Tibial nerve (tissue), 4 donors: ENCODE results near the gene CTNNA3. TPM values are rescaled to one million over a fixed set of nuclear protein-coding genes. Genes with fewer than 3 reads are reported as not detected.

Experiments used
- DNase-seq, 2 donors: peaks; one replicate each; pipeline ENCODE4 v3.0.0-alpha.2; 2019; ENCODE audit warnings: low spot score in 2 of 2
- H3K27ac ChIP-seq, 4 donors: fragments of 200-600 bp; sonication (generic) in 3 of 4; one replicate each; pipeline ENCODE4 v1.5.1; 2017 to 2019; ENCODE audit warnings: mild to moderate bottlenecking in 1 of 4
- H3K27me3 ChIP-seq, 2 donors: fragments of 200-600 bp; sonication (generic) in 1 of 2; one replicate each; pipeline versions ENCODE4 v1.5.1 to v1.6.0; 2017 to 2019
- H3K36me3 ChIP-seq, 3 donors: fragments of 200-600 bp; sonication (generic); one replicate each; pipeline ENCODE4 v1.5.1; 2018 to 2019
- H3K4me1 ChIP-seq, 4 donors: fragments of 200-600 bp; sonication (generic) in 3 of 4; one replicate each; pipeline ENCODE4 v1.5.1; 2017 to 2019
- H3K4me3 ChIP-seq, 4 donors: fragments of 200-600 bp; sonication (generic) in 3 of 4; one replicate each; pipeline ENCODE4 v1.5.1; 2017 to 2019; ENCODE audit warnings: mild to moderate bottlenecking in 1 of 4, moderate library complexity in 1 of 4
- H3K9me3 ChIP-seq, 4 donors: fragments of 200-600 bp; sonication (generic) in 3 of 4; one replicate each; pipeline ENCODE4 v1.5.1; 2017 to 2019
- EP300 ChIP-seq, 2 donors: sonication (generic); formaldehyde crosslinking; IDR thresholded peaks; one replicate each; pipeline ENCODE4 v1.6.1; 2017; ENCODE audit warnings: antibody characterized with exemption in 2 of 2, mild to moderate bottlenecking in 1 of 2
- POLR2A ChIP-seq, 2 donors: fragments of 450-650 bp; IDR thresholded peaks; one replicate each; pipeline ENCODE4 v1.6.1; 2017; ENCODE audit warnings: antibody characterized with exemption in 2 of 2, mild to moderate bottlenecking in 2 of 2, moderate library complexity in 2 of 2
- WGBS, 2 donors: methylation state at CpG; one replicate each; pipeline ENCODE4 v1.1.5; 2018; 5-methylcytosine and 5-hydroxymethylcytosine counted together
- total RNA-seq, 4 donors: library from RNA; depleted of rRNA; stranded (reverse); fragments of >200 nt; gene quantifications; one replicate each; pipeline ENCODE4 v1.1.0, GENCODE V29; 2016
- TF ChIP-seq, protein P1 (sequence below), 5 experiments: fragments of 200-600 bp in 3 of 5; fragments of 450-650 bp in 2 of 5; sonication (generic) in 3 of 5; IDR thresholded peaks; one replicate each; pipeline ENCODE4 v1.5.1; 2016 to 2019; ENCODE audit warnings: antibody characterized with exemption in 5 of 5, mild to moderate bottlenecking in 3 of 5, moderate library complexity in 2 of 5

CTNNA3 gene
- total RNA-seq, 4 donors from 2014 or later = 15.9 to 36.1 (median 23.1) TPM

DNA sequence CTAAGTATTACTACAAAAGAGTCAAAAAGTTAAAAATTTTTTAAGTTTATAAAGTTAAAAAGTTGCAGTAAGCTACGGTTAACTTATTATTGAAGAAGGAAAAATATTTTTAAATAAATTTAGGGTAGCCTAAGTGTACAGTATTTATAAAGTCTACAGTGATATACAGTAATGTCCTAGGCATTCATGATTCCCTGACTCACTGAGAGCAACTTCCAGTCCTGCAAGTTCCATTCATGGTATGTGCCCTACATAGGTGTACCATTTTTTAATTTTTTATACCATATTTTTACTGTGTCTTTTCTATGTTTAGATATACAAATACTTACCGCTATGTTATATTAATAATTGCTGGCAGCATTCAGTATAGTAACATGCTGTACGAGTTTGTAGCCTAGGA, 92.3 kb downstream of the CTNNA3 start:
- H3K27ac ChIP-seq = no peak overlapping the region
- H3K4me1 ChIP-seq = no peaks in the 10 kb centered on the region
- H3K4me3 ChIP-seq = no peak overlapping the region
- DNase-seq = no peak
- TF ChIP-seq EP300 (IDR thresholded peaks at IDR 0.05) = no peak
- TF ChIP-seq, protein P1, sequence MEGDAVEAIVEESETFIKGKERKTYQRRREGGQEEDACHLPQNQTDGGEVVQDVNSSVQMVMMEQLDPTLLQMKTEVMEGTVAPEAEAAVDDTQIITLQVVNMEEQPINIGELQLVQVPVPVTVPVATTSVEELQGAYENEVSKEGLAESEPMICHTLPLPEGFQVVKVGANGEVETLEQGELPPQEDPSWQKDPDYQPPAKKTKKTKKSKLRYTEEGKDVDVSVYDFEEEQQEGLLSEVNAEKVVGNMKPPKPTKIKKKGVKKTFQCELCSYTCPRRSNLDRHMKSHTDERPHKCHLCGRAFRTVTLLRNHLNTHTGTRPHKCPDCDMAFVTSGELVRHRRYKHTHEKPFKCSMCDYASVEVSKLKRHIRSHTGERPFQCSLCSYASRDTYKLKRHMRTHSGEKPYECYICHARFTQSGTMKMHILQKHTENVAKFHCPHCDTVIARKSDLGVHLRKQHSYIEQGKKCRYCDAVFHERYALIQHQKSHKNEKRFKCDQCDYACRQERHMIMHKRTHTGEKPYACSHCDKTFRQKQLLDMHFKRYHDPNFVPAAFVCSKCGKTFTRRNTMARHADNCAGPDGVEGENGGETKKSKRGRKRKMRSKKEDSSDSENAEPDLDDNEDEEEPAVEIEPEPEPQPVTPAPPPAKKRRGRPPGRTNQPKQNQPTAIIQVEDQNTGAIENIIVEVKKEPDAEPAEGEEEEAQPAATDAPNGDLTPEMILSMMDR (IDR thresholded peaks at IDR 0.05) = no peak
- no peak for TF ChIP-seq POLR2A (IDR thresholded peaks at IDR 0.05)
- WGBS, 2 donors = 91% methylated on average over 3 of the region's 3 CpGs
- H3K36me3 ChIP-seq = no peaks in the 10 kb centered on the region
- H3K27me3 ChIP-seq = no peaks in the 10 kb centered on the region
- H3K9me3 ChIP-seq = no peaks in the 10 kb centered on the region

DNA sequence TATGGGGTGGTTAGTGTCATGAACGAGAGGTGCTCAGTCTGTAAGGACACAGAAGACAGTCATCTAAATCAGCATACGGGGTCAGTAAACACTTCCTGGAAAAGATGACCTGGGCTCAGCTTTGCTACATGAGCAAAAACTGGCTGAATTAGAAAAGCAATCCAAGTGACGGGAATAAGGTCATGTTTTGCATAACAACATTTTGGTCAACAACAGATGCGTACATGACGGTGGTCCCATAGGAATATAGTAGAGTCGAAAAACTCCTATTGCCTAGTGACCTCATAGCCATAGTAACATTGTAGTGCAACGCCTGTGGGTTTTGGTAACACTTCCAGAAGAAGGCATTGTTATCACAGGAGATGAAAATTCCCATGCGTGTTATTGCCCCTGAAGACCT, 92.9 kb downstream of the CTNNA3 start:
- peak overlapping the region in 2 of 4 donors; percentile 16 to 23 for H3K27ac ChIP-seq
- H3K4me1 ChIP-seq = no peaks in the 10 kb centered on the region
- H3K36me3 ChIP-seq = no peaks in the 10 kb centered on the region
- no peaks in the 10 kb centered on the region for H3K9me3 ChIP-seq
- H3K27me3 ChIP-seq = no peaks in the 10 kb centered on the region
- no peak for DNase-seq
- TF ChIP-seq EP300 (IDR thresholded peaks at IDR 0.05) (no peak), POLR2A (IDR thresholded peaks at IDR 0.05) (no peak)
- TF ChIP-seq, protein P1 (IDR thresholded peaks at IDR 0.05) = no peak
- H3K4me3 ChIP-seq = no peak overlapping the region
- WGBS, 2 donors = 60 to 63% methylated on average over 8 of the region's 8 CpGs

DNA sequence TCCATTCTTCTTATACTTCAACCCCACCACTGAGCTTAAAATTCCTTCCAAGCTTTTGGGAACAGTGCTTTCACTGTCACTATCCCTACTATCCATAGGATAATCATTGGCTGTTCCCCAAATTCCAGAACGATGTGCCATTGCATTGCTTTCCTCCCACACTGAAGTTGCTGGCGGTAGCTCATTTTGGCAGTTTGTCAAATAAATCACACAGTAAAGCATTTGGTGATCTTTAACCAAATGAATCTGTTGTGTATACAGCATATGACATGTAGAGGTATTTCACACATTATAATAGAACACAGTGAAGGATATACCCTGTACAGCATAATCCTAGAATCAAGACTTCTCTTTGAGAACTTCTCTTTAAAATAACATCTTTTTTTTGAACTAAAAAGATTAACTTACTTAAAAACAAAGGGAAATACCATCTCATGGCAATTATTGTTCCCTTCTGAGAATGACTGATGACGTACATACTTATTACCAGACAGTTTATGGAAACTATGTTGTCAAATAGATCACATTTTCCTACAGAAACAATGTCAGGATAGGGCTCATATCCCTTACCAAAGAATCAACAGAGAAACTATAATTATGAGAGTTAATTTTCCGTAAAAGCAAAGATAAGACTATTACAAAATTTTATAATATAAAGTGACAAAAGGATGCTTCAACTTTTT, 93.6 kb downstream of the CTNNA3 start:
- no peaks in the 10 kb centered on the region for H3K4me1 ChIP-seq
- no peak for DNase-seq
- H3K27me3 ChIP-seq = no peaks in the 10 kb centered on the region
- H3K9me3 ChIP-seq = no peaks in the 10 kb centered on the region
- WGBS, 2 donors = 30 to 38% methylated on average over 4 of the region's 4 CpGs
- no peak overlapping the region for H3K4me3 ChIP-seq
- no peaks in the 10 kb centered on the region for H3K36me3 ChIP-seq
- TF ChIP-seq POLR2A (IDR thresholded peaks at IDR 0.05) (no peak), EP300 (IDR thresholded peaks at IDR 0.05) (no peak)
- TF ChIP-seq, protein P1 (IDR thresholded peaks at IDR 0.05) = no peak
- peak overlapping the region in 2 of 4 donors; percentile 16 to 23 for H3K27ac ChIP-seq

DNA sequence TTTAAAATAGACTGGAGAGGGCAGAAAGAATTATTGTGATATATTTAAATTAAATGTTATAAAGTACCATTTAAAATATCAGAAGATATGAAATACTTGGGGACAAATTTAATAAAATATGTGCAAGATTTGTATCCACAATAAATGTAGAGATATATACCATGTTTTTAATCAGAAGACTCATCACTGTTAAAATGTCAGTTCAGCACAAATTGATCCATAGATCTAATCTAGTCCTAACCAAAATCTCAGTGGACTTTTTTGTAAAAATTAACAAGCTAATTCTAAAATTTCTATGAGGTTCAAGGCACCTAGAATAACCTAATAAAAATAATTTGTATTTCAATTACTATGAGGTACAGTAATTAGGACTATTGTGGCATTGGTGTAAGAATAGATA, 96.4 kb downstream of the CTNNA3 start:
- Histone ChIP-seq H3K4me3 (no peak overlapping the region), H3K27me3 (no peaks in the 10 kb centered on the region), H3K9me3 (peaks cover 0 to 7% (median 0%) of the 10 kb centered on the region in 4 donors), H3K36me3 (no peaks in the 10 kb centered on the region), H3K27ac (no peak overlapping the region), H3K4me1 (no peaks in the 10 kb centered on the region)
- DNase-seq = no peak
- no peak for TF ChIP-seq POLR2A (IDR thresholded peaks at IDR 0.05)
- TF ChIP-seq EP300 (IDR thresholded peaks at IDR 0.05) = no peak
- TF ChIP-seq, protein P1 (IDR thresholded peaks at IDR 0.05) = no peak

DNA sequence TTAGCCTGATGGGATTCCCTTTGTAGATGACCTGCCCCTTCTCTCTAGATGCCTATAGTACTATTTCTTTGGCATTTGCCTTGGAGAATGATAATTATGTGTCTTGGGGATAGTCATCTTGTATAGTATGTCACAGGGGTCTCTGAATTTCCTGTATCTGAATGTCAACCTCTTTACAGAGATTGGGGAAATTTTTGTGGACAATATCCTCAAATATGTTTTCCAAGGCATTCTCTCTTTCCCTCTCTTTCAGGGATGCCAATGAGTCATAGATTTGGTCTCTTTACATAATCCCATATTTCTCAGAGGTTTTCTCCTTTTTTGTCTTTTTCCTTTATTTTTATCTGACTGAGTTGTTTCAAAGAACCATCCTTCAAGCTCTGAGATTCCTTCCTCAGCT, 99.4 kb downstream of the CTNNA3 start:
- Histone ChIP-seq H3K9me3 (peaks cover 0 to 14% (median 3%) of the 10 kb centered on the region in 4 donors), H3K4me3 (no peak overlapping the region), H3K27ac (no peak overlapping the region), H3K36me3 (peaks cover 0 to 4% (median 0%) of the 10 kb centered on the region in 3 donors), H3K4me1 (no peaks in the 10 kb centered on the region), H3K27me3 (no peaks in the 10 kb centered on the region)
- TF ChIP-seq, protein P1 (IDR thresholded peaks at IDR 0.05) = no peak
- TF ChIP-seq EP300 (IDR thresholded peaks at IDR 0.05) (no peak), POLR2A (IDR thresholded peaks at IDR 0.05) (no peak)
- no peak for DNase-seq
